Ecto neural progenitor cell (in vitro differentiated cells): ENCODE results near the gene TARS3.

ENCODE experiments used
- DNase-seq: peaks from one replicate; pipeline ENCODE4 v3.0.0-alpha.2; 2018; ENCODE audit warnings: low spot score

TARS3 gene

GRCh38 chr15:101623367-101624304 is 100.6 kb downstream of the TARS3 start:
- no peak for DNase-seq

- DNase-seq: no peak
Observed at GRCh38 chr15:101621961-101622360, 102.3 kb downstream of the TARS3 start.

- DNase-seq: no peak
Observed at GRCh38 chr15:101620671-101621070, 103.6 kb downstream of the TARS3 start.

- no peak for DNase-seq
Observed at GRCh38 chr15:101619615-101619865, 104.7 kb downstream of the TARS3 start.

- DNase-seq: no peak
Observed at GRCh38 chr15:101618851-101619614, 105.2 kb downstream of the TARS3 start.

- DNase-seq: no peak
Observed at GRCh38 chr15:101618076-101618475, 106.2 kb downstream of the TARS3 start.

GRCh38 chr15:101617390-101617965 is 106.8 kb downstream of the TARS3 start:
- DNase-seq: no peak

GRCh38 chr15:101615986-101616848 is 108.1 kb downstream of the TARS3 start:
- peak; percentile 81 for DNase-seq

GRCh38 chr15:101615414-101615985 is 108.8 kb downstream of the TARS3 start:
- DNase-seq: no peak

GRCh38 chr15:101614761-101615160 is 109.5 kb downstream of the TARS3 start:
- DNase-seq: no peak

- DNase-seq: no peak
Observed at GRCh38 chr15:101614001-101614585, 110.2 kb downstream of the TARS3 start.

- DNase-seq: no peak
Observed at GRCh38 chr15:101613130-101614000, 110.9 kb downstream of the TARS3 start.

- DNase-seq: no peak
Observed at GRCh38 chr15:101612676-101613075, 111.6 kb downstream of the TARS3 start.

GRCh38 chr15:101611580-101612299 is 112.5 kb downstream of the TARS3 start:
- no peak for DNase-seq

- no peak for DNase-seq
Observed at GRCh38 chr15:101611007-101611406, 113.3 kb downstream of the TARS3 start.

- DNase-seq: no peak
Observed at GRCh38 chr15:101610611-101611000, 113.7 kb downstream of the TARS3 start.

GRCh38 chr15:101609742-101610610 is 114.3 kb downstream of the TARS3 start:
- DNase-seq: no peak

GRCh38 chr15:101608201-101608600 is 116.1 kb downstream of the TARS3 start:
- no peak for DNase-seq

- no peak for DNase-seq
Observed at GRCh38 chr15:101607108-101607507, 117.2 kb downstream of the TARS3 start.
